BLaER1 (cell line): ENCODE data around the gene TIMP2.

Experiments used
- H3K27ac ChIP-seq: shearing (Covaris generic); formaldehyde crosslinking; 2 replicates; pipeline ENCODE4 v1.8.1; 2022
- H3K27me3 ChIP-seq: shearing (Covaris generic); formaldehyde crosslinking; 2 replicates; pipeline ENCODE4 v1.8.1; 2022
- H3K36me3 ChIP-seq: shearing (Covaris generic); formaldehyde crosslinking; 2 replicates; pipeline ENCODE4 v1.8.1; 2022
- H3K4me1 ChIP-seq: shearing (Covaris generic); formaldehyde crosslinking; 2 replicates; pipeline ENCODE4 v1.8.1; 2022
- H3K4me2 ChIP-seq: shearing (Covaris generic); formaldehyde crosslinking; 2 replicates; pipeline ENCODE4 v1.8.1; 2022
- H3K4me3 ChIP-seq: shearing (Covaris generic); formaldehyde crosslinking; 2 replicates; pipeline ENCODE4 v1.8.1; 2022
- H3K9ac ChIP-seq: shearing (Covaris generic); formaldehyde crosslinking; 2 replicates; pipeline ENCODE4 v1.8.1; 2022
- H3K9me3 ChIP-seq: shearing (Covaris generic); formaldehyde crosslinking; 2 replicates; pipeline ENCODE4 v1.8.1; 2022
- H4K20me1 ChIP-seq: shearing (Covaris generic); formaldehyde crosslinking; 2 replicates; pipeline ENCODE4 v1.8.1; 2022
- Cebpa-rat ChIP-seq: shearing (Covaris generic); IDR thresholded peaks from 2 replicates; pipeline ENCODE4 v1.8.1; 2022

TIMP2 gene

DNA sequence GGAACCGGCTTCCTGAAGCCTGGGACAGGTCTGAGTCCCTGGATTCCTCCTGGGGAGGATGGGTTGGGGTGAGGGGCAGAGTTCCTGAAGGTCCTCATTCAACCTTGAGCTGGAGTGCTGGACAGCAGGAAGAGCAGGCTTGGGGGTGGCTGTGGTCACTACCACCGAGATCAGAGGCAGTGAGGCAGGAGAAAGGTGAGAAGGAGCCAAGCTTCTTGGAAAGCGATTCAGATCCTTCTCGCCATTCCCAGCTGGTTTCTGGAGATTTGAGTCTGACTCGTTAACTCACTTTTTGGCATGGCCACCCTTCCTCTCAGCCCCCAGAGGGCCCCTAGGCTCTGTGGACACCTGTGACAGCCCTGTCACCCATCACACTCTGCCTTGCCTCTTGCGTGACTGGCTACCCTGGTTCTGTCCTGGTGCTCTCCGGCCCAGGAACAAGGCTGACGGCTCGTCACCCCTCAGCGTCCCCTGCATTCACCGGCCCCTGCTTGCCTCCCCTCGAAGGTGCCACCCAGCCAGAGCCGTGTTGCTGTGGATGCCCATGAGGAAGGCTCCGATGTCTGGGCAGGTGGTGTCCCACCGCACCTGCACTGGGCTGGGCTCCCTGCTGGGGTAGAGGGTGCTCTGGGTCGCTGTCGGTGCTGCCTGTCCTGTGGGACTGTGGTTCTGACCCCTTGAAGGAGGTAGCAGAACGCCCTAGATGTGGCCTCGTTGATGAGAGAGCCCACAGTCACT lies 9.7 kb upstream of the TIMP2 start:
- H3K9me3 ChIP-seq = no peaks in the 10 kb centered on the region
- no peaks in the 10 kb centered on the region for H3K27me3 ChIP-seq
- H3K36me3 ChIP-seq = no peaks in the 10 kb centered on the region
- H4K20me1 ChIP-seq = no peaks in the 10 kb centered on the region
- H3K4me1 ChIP-seq = peaks cover 46% of the 10 kb centered on the region
- 0 out of 2 replicates have a peak overlapping the region, but pooled peaks have one; percentile 44 for H3K4me3 ChIP-seq
- H3K9ac ChIP-seq = peak overlapping the region; percentile 61; the same call in 1 of the 2 replicates
- peak overlapping the region; percentile 93 for H3K4me2 ChIP-seq
- no peak for TF ChIP-seq Cebpa-rat
- H3K27ac ChIP-seq = peak overlapping the region; percentile 80

DNA sequence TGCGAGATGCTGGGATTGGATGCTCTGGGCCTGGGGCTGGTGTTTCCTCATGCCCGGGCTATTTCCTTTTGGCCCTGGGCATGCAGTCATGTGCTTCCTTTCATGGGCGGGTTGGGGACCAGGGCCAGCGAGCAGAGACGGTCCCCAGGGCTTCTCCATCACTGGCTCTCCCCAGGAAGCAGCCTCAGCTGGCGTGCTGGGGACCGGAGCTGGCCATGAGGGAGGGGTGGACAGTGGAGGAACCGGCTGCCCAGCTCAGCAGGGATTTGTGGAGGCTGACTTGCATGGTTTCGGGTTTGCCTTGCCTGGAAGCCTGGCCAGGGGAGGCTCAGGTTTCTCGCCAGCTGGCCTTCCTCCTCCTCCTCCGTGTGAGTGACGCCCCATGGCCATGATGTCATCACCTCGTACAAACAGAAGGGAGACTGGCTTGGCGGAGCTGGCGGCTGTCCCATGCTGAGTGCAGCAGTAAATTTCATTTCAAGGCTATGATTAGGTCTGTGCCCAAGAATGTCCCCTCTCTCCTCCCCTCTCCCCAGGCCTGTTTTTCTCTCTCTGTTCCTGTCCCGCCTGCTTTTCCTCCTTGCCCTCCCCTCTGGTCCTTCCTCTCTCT lies 8.9 kb upstream of the TIMP2 start:
- H3K9ac ChIP-seq = peak overlapping the region; percentile 61
- no peaks in the 10 kb centered on the region for H3K36me3 ChIP-seq
- H4K20me1 ChIP-seq = no peaks in the 10 kb centered on the region
- H3K4me3 ChIP-seq = peak overlapping the region; percentile 44
- peak overlapping the region; percentile 93 for H3K4me2 ChIP-seq
- no peaks in the 10 kb centered on the region for H3K27me3 ChIP-seq
- H3K9me3 ChIP-seq = no peaks in the 10 kb centered on the region
- H3K27ac ChIP-seq = peak overlapping the region; percentile 80
- H3K4me1 ChIP-seq = peaks cover 39% of the 10 kb centered on the region
- no peak for TF ChIP-seq Cebpa-rat

DNA sequence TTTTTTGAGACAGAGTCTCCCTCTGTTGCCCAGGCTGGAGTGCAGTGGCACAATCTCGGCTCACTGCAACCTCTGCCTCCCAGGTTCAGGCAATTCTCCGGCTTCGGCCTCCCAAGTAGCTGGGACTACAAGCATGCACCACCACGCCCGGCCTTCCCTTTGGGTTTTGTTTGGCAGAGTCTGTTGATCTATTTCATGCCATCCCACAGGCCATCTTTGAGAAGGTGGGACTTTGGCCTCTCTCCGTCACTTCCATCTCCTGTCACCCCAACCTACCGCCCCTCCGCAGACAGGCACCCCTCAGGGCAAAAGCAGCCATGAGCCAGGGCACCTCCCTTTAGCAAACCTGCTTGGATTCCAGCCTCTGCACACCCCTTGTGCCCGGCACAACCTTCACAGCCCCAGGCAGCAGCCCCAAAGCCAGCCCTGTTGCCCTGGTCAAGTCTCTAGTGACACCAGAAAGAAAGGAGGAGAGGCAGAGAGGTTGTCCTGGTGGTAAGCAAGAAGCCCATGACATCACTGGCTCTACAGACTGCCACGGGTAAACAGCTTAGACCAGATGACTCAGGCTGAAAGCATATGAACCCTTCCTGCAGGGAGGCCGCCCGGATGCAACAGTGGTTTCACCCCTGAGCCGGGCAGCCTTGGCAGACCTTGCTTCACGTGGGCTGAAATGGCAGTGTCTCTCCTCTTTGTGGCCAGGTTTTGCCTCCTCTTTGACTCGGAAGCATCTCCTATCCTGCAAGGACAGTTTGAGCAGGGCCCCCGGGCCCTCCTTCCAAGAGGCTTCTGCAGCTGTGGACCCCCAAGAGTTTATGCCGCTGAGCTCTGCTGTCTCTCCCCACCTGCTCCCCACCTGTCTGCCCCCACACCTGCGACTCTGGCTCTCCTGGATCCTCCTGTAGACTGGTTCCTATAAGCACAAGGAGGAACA lies 8.1 kb upstream of the TIMP2 start:
- TF ChIP-seq Cebpa-rat = no peak
- peak overlapping the region; percentile 61 for H3K9ac ChIP-seq

DNA sequence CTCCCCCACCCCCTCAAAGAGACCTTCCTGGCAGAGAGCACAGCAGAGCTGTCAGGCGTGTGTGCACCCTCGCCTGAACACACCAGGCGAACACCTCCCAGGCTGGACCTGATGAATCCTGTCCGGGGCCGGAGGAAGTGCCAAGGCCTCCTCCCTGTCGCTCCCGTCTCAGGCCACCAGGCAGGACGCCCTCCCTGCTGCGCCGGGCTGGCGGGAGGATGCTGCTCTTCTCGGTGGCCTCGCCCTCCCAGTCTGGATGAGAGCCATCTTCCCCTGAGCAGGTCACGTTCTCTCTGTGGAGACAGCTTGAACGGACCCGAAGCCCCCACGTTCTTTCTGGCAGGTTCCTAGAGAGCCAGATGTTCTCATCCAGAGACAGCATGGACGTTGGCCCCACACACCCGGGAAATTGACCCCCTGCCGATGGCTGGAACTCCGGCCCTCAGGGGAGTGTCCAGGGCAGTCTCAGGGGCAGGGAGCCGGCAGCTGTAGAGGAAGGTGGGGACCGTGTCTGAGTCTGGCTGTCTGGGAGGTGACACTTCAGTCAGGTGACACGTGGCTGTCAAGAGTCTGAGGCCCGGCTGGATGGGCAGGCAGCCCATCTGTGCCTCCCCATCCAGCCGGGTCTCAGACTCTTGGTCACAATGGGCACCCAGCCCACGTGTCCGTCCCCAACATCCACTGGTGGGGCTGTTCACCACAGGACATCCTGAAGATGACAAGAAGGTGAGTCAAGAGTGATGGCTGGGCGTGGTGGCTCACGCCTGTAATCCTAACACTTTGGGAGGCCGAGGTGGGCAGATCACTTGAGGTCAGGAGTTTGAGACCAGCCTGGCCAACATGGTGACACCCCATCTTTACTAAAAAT lies 5.0 kb upstream of the TIMP2 start:
- no peaks in the 10 kb centered on the region for H3K27me3 ChIP-seq
- H3K9me3 ChIP-seq = no peaks in the 10 kb centered on the region
- H3K36me3 ChIP-seq = no peaks in the 10 kb centered on the region
- no peak overlapping the region for H3K9ac ChIP-seq
- no peak overlapping the region for H3K4me3 ChIP-seq
- TF ChIP-seq Cebpa-rat = no peak
- H4K20me1 ChIP-seq = no peaks in the 10 kb centered on the region
- H3K4me2 ChIP-seq = no peak overlapping the region
- H3K27ac ChIP-seq = no peak overlapping the region
- peaks cover 41% of the 10 kb centered on the region for H3K4me1 ChIP-seq

More for the DNA sequence above, 8.1 kb upstream of the TIMP2 start:
- peaks cover 38% of the 10 kb centered on the region for H3K4me1 ChIP-seq
- no peaks in the 10 kb centered on the region for H3K36me3 ChIP-seq
- H3K4me2 ChIP-seq = peak overlapping the region; percentile 93
- no peaks in the 10 kb centered on the region for H3K9me3 ChIP-seq
- H3K27ac ChIP-seq = peak overlapping the region; percentile 80
- no peaks in the 10 kb centered on the region for H3K27me3 ChIP-seq
- no peaks in the 10 kb centered on the region for H4K20me1 ChIP-seq
- H3K4me3 ChIP-seq = peak overlapping the region; percentile 44

DNA sequence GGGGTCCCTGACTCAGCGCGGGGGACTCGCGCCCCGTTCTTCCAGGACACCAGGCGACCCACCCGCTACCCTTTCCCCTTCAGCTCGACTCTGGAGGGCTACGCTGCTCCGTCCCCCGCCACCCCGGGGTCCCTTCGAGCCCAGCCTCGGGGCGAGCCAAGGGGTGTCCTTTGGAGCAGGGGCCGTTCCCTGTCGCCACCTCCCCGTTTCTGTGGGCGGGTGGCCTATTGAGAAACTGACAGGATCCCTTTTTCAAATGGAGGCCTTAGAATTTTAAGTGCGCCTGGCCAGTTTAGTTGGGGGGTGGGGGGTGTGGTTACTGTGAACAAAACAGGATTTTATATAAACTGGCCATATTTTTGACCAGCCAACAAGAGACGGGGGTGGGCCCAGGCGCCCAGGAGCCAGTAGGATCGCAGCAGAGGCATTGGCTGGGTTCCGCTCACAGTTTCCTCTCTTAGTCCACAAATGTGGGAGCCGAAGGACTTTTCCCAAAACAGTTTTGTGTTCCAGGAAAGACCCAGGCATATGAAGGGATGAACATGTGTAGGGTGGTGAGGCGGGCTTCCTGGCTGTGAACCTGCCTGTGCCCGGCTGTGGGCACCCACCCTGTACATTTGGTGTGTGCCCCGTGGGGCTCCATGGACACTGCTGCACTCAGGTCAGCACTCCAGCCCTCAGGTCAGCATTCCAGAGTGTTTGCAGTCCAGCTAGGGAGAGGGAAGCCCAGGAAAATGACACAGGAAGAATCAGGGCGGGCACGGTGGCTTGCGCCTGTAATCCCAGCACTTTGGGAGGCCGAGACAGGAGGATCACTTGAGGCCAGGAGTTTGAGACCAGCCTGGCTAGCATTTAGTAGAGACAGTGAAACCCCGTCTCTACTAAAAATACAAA lies 722 bp upstream of the TIMP2 start:
- no peaks in the 10 kb centered on the region for H3K9me3 ChIP-seq
- peaks cover 40% of the 10 kb centered on the region for H3K4me1 ChIP-seq
- peak overlapping the region; percentile 81 for H3K9ac ChIP-seq
- peak overlapping the region; percentile 78 for H3K4me3 ChIP-seq
- peaks cover 34% of the 10 kb centered on the region for H4K20me1 ChIP-seq
- peaks cover 15% of the 10 kb centered on the region; the same call in 1 of the 2 replicates for H3K36me3 ChIP-seq
- H3K4me2 ChIP-seq = peak overlapping the region; percentile 92
- TF ChIP-seq Cebpa-rat = no peak
- H3K27me3 ChIP-seq = no peaks in the 10 kb centered on the region
- H3K27ac ChIP-seq = peak overlapping the region; percentile 86

DNA sequence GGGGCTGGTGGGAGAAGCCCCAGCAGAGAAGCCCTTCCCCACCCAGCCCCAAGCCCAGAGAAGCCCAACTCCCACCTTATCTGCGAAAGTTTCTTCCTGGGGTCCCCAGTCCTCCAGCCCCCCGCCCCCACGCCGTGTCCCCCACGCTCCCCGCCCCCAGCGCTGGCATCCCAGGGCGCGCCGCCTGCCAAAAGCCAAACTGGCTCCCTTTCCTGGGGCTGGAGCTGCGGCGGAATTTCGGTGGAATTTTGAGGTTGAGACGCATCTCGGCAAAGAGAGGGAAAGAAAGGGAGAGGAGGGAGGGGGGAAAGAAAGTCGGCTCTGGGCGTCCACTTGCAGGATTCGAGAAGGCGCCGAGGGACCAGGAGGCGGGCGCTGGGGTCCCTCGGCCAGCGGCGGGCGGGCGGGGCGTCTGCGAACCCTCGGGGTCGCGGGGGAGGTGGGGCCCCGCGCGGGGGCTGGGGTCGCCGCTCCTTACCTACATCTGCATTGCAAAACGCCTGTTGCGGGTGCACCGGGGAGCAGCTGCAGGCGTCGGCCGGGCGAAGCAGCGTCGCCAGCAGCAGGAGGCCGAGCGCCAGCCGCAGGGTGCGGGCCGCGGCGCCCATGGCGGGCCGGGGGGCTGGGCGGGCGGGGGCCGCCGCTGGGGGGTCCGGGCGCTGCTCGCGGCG lies 571 bp downstream of the TIMP2 start:
- Histone ChIP-seq H3K9me3 (no peaks in the 10 kb centered on the region), H3K27me3 (no peaks in the 10 kb centered on the region), H3K4me2 (peak overlapping the region; percentile 97), H3K4me3 (peak overlapping the region; percentile 78), H3K4me1 (peaks cover 52% of the 10 kb centered on the region), H3K9ac (peak overlapping the region; percentile 86), H4K20me1 (peaks cover 47% of the 10 kb centered on the region), H3K36me3 (peaks cover 21% of the 10 kb centered on the region; the same call in 1 of the 2 replicates), H3K27ac (peak overlapping the region; percentile 75)
- no peak for TF ChIP-seq Cebpa-rat

DNA sequence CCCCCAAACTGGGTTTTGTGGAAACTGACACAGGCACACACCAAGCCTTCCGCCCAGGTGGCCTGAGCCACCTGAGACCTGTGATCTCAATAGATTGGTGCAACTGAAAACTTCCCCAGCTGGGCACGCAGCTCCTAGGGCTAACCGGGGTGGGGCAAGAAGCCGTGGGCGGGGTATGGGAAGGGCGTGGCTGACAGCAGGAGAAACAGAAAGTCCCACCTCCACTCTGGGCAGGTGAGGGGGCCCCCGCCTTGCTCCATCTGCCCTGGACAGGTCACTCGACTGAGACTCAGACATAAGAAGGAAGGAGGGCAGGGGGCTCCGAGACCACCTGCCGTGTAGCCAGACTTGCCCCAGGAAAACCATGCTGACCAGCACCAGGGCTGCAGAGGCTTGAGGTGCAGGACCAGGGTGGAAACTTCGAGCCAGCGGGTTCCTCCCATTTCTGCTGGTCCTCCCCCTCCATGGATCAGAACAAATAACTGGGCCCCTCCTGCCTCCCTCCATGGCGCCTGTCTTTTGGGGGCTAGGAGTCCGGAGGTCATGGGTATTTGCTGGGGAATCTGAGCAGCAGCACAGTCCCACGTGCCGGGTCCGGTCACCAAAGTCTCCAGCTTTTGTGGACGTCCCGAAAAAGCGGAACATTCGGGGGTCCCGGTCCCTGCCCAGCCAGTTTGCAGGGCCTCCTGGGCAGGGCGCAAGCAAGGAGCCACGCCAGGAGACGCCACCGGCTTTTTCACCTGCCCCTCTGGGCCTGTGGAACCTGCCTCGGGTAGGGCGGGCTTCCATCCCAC lies 1.3 kb downstream of the TIMP2 start:
- Histone ChIP-seq H4K20me1 (peaks cover 54% of the 10 kb centered on the region), H3K4me2 (peak overlapping the region; percentile 97), H3K36me3 (peaks cover 25% of the 10 kb centered on the region; the same call in 1 of the 2 replicates), H3K9me3 (no peaks in the 10 kb centered on the region), H3K9ac (peak overlapping the region; percentile 86), H3K4me3 (peak overlapping the region; percentile 78), H3K27ac (peak overlapping the region; percentile 75), H3K27me3 (no peaks in the 10 kb centered on the region), H3K4me1 (peaks cover 60% of the 10 kb centered on the region)
- no peak for TF ChIP-seq Cebpa-rat
